Head of caudate nucleus (tissue), 42 donors: Measurements from ENCODE around the gene SH3RF2.

Source experiments
- DNase-seq, 42 donors: peaks; one replicate each; pipeline versions ENCODE4 v3.0.0 to v3.0.0-alpha.2; 2020 to 2021; ENCODE audit warnings: mixed read lengths in 7 of 42
- intact Hi-C: fragments of 100-400 bp; cut with DNase I; formaldehyde crosslinking; loops from one replicate; pipeline ENCODE4 v1.15.0; 2022

Gene SH3RF2

DNA sequence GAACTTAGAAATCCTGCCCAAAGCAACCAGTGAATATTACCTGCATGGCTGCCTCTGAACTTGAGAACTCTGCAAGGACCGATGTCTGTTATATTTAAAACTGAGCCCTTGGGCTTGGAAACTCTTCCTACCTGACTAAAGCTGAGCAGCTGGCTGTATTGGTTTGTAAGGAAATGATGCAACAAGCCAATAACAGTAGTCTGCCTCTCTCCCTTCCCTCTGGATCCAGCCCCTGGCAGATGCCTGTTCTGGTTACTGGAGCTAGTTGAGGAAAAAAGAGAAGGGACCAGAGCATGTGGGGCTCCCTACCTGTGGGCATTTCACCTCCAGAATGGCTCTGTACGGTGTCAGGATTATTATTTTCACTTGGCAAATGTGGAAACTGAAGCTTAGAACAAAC, 34.7 kb downstream of the SH3RF2 start:
- intact Hi-C loops, result no loop called here
- DNase-seq, result no peak

DNA sequence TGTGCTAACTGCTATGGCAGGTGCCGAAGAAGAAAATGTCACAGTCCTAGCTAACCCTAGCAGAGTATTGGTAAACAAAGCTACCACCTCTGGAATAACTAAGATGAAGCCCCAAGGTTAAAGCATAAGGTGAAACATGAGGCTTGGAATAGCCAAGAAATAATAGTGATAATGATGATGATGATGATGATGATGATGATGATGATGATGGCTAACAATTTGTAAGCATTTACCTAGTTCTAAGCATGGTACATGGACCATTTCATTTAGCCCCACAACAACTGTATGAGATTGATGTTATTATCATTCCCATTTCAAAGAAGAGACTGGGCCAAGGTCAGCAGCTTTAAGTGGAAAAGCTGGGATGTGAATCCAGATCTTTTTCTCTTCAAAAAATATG, 35.3 kb downstream of the SH3RF2 start:
- no peak for DNase-seq
- intact Hi-C loops, result no loop called here

DNA sequence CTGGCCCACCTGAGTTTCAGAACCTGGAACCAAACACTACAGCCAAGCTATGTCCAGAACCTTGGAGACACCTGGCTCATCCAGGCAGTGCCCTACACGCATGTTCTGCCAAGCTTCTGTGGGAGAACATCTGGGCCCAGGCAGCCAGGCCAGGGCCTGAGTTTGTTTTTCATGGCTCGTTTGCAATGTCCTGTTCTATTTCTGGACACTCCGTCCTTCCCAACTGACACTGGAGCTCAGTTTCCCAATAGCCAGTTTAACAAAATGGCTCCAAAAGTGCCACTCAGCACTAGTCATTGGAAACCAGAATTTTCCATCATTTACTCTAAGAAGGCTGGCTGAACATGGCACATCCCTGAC, 38.6 kb downstream of the SH3RF2 start:
- DNase-seq, result no peak
- intact Hi-C loops, result no loop called here

DNA sequence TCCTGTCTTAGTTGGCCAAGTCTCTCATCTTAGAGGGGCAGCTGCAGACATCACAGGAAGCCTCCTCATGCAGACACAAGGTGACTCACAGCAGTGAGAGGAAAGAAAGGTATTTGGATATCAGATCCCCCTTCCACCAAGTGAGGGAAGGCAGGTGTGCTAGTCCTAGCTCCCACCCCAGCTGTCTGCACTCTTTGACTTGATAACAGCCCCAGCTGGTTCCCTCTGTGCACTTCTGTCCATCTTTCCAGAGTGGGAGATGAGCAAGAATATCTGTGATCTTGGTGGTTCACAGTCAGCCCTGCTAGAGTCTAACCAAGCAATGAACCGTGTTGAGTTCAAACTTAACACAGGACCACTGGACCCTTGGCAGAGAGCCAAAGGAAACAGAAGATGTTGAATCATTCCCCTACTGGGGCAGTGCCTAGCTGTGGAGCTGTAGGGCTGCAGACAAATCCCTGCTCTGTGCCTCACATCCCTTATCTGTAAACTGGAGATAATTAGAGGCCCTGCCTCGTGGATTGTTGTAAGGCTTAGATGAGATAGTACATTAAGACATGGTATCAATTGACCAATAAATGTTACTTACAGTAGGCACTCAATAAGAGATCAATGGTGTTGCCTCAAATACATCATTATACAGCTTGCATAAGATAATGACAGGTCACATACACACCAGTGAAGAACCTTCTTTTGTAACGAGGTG, 39.1 kb downstream of the SH3RF2 start:
- intact Hi-C loops, result no loop called here
- no peak for DNase-seq

DNA sequence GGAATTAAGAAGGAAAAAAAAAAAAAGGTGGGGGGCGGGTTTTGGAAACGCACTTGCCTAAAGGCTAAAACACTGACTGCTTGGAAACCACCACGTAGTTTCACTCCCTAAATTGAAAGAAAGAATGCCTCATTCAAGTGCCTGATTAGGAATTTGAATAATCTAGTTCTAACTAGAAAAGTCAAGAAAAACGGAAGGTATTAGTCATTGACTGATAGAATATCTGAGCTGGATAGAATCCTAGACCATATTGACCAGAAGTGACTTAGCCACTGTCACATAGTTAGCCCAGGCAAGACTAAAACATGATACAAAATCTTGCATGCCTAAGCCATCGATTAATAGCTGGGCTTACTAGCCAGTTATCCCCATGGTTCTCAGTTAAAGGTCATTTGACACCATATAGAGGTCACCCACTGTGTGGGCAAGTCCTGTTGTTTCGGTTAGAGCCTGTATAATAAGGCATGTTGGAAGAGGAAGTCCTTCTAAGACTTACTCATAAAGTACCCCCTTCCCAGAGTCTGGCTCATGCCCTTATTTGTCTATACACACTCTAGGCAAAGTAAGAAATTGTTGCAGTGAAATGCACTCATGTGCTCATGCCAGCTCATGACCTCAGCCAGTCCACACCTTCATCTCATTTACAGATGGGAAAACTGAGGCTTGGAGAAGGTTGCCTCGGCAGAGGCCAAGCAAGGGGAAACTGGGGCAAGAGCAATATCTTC, 40.2 kb downstream of the SH3RF2 start:
- intact Hi-C loops, result no loop called here

DNA sequence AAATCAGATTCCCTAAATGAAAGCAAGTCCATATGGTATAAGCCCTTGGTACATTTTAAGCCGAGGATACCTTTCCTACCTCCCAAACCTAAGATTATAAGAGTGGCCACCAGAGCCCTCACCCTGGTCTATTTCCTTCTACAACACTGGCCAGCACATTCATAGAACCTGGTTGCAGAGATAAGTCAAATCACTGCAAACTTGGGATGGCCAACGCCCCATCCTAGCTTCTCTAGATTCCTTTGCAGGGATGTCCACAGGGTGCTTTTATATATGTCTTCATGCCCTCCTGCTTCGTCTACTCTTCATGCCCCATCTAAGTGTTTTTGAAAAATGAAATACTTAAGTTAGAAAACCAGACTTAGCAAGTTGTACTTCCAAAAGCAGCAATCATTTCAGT, 41.8 kb downstream of the SH3RF2 start:
- no peak for DNase-seq
- intact Hi-C loops, result no loop called here

More for the DNA sequence above, 40.2 kb downstream of the SH3RF2 start:
- no peak for DNase-seq

DNA sequence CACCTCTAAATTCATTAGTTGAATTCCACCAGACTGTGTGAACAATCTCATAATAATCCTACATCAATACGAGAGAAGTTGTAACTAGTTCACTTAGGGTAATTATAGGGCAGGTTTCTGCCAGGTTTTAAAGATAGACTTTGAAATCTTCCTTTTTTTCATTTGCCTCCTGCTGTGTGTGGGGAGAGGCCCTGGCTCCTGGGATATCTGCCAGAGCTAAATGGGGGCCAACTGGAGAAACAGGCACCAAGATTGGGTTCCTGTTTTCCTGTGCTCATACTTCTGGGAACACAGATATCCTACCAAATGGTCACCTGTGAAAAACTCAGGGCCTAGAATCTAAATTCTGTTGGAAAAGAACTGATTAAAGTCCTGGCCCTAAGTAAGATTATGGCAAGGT, 42.3 kb downstream of the SH3RF2 start:
- intact Hi-C loops, result no loop called here
- no peak for DNase-seq

DNA sequence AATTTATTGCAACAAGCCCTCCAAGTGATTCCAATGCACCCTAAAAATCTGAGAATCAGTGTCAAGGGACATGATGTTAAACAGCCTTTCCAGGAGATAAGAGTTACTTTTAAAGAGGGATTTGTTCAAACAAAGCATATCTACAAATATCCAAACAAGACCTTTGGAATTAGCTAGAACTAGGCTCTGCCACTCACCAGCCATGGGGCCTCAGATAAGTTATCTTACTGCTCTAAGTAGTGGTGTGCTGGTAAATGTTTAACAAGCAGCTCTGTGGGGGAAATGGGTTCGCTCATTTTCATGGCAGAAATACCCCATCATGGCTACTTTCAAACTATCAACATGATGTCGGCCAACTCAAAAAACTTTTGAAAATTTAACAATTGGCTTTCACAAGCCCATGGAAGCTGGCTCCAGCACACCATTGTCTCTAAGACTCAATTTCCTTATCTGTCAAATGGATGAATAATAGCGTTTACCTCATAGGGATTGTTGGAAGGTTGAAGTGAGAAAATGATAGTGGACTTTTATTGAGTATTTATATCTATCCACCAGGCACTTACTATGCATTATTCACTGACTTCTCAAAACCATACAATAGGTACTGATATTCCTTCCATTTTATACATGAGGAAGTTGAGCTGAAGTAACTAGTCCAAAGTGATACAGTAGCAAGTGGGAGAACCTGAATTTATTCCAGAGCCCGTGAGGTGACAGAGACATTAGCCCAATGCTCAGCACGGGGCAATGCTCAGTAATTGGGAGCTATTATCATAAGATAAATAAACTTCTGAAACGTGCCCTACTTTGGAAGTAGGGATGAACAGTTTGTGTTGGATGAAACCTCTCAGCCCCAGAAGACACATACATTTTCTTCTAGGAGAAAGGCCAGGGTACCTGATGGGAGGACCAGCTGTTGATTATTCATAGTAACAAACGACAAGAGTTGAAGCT, 43.2 kb downstream of the SH3RF2 start:
- no peak for DNase-seq
- intact Hi-C loops, result no loop called here

DNA sequence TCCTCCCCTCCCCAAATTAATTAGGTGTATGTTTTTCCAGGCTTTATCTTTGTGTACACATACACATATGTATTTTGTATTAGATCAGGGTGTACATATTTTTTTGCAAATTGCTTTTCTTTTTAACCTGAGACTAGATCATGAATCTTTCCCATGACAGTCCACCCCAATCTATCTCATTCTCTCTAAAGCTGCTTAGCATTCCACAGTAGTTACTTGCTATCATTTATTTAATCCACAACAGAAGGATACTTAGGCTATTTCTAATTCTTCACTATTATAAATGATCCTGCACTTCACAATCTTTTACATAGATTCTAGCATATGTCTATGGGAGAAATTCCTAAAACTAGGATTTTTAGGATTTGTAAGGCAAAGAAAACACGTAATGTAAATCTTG, 43.9 kb downstream of the SH3RF2 start:
- intact Hi-C loops, result no loop called here
- DNase-seq, result no peak

DNA sequence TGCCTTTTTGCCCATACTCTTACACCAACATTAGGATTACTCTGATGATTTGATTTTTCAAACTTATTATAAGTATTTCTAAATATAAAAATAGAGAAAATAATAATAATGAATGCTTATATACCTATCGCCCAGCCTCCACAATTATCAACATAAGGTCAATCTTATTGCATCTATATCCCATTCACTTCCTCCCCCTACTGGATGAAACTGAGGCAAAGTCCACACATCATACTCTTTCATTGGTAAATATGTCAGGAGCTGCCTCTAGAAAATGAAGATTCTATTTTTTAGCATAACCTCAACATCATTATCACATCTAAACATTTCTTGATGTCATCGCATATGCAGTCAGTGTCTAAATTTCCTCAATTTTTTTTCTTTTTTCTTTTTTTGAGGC, 44.3 kb downstream of the SH3RF2 start:
- intact Hi-C loops, result no loop called here
- no peak for DNase-seq

DNA sequence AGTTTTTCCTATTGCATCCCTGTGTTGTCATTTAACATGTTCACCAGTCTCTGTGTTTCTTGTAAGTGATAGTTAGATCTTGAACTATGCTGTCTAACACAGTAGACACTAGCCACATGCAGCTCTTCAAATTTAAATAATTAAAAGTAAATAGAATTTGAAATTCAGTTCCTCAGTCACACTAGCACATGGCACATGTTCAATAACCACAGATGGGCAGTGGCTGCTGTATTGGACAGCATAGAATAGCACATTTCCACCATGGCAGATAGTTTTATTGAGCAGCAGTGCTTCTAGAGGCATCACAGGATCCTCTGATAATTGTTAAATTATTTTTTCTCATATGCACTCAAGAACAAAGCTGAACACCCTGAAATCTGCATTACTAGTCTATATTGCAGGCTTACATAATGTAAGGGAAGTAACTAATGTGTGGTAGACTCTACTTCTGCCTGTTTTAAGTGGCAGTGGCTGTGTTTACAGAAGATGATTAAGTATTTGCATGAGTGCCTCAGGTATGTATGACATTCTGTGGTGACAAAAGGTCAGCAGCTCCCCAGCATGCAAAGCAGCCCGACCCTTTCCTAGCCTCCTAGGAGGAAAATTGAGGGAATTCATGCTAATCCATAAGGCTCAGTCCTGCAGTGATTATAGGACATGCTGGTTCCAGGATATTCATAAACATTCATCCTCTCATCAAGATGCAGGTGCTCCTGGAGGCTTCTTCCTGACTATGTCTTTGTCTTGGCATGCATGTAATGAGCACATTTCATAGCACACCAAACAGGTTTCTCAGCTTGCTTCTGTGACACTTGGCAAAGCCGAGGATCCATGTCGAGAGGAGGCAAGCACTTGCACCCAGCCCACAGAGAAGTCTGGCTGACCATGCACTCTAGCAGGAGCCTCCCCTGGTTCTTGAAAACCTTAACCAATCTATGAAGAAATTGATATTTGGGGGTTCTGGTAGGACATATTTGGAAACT, 45.5 kb downstream of the SH3RF2 start:
- intact Hi-C loops, result no loop called here
- no peak for DNase-seq

DNA sequence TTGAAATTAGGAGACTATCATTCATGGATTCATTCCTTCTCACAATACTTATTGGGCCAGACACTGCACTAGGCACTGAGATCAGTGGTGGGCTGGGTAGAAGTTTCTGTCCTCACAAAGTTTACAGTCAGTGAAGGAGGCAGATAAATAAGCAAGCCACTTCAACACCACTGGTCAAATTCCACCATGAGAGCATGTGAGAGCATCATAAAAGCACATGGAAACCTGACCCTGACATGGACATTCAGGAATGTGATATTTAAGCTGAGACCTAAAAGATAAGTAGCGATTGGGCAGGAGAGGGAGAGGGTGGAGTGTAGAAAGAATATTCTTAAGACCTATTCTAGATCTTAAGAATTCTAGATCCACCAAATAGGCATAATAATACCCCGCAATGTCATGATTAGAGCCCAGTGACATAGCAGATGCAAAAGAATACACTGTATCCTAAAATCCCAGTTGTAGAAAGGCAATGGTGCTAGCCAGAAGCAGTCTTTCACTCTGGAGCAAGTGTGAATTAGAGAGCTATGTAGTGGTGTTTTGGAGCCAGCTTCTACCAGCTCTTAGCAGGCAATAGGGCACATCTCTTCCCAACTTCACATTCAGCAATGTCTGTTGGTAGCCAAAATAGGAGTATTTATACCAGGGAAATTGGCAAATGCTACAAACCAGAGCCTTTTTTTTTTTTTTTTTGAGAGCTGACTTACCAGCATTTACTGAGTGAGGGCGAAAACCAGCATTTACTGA, 46.4 kb downstream of the SH3RF2 start:
- intact Hi-C loops, result no loop called here

DNA sequence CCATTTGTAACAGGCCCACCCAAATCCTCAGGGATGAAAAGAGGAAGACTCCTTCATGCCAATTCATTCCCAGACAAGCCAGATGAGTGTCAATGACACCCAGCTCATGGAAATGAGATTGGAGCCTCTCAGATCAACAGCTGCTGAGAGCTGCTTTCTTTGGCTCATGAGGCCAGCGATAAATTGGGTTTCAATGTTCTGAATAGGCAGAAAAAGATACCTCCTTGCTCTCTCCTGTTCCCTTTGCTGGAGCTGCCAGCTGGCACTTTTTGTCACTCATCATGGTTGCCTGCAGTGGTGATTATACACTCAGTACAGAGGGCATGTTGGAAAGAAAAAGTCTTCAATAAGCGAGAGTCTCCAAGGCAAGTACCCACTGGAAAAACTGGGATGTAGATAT, 47.1 kb downstream of the SH3RF2 start:
- peak in 1 of 42 donors; percentile 6 for DNase-seq

More for the DNA sequence above, 46.4 kb downstream of the SH3RF2 start:
- no peak for DNase-seq

DNA sequence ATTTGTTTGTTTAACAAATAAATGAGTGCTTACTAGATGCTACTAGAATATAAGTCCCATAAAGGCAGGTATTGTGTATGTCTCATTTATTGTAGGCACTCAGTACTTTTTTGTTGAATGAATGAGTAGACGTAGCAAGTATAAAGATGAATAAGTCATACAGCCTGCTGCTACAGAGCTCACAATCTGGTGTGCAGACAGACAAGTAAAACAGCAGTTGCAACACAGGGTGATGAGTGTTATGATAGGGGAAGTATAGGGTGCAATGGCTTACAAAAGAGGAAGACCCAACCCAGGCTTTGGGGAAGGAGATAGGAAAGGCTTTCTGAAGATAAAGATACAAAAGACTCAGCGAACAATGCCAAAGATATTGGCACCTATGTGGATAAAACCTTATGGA, 47.7 kb downstream of the SH3RF2 start:
- DNase-seq, result peak in 2 of 42 donors; percentile 10 to 23
- intact Hi-C loops, result no loop called here

More for the DNA sequence above, 47.1 kb downstream of the SH3RF2 start:
- intact Hi-C loops, result no loop called here

DNA sequence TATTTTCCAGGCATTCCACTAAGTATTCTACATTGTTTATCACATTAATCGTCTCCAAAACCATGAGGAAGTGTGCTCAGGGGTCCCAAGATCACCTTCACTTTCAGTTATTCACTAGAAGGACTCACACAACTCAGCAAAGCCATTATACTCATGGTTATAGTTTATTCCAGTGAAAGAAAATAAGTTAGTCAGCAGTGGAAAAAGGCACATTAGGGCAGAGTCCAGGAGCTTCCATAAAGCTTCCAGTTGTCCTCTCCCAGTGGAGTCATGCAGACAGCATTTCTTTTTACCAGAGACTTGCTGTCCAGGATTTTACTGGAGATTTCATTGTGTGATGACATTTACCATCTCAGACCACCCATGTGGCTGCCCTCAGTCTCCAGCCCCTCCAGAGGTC, 51.5 kb downstream of the SH3RF2 start:
- intact Hi-C loops, result no loop called here
- no peak for DNase-seq

DNA sequence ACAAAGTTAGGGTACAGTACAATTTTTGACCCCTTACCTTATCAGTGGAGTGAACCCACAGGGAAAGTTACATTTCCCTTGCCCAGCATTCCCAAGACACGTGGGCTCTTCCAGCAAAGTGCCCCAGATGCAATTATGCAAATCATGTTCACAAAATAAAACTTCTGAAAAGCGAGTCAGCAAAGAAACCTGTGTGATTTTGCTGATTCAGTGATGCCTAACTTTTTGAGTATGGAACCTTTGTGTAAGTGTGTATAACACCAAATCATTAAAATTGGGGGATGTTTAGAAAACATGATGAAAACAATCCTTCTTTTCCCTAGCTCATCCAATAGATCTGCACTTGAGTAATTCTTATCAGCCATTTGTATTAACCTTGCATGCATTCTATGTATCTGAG, 52.6 kb downstream of the SH3RF2 start:
- intact Hi-C loops, result no loop called here
- DNase-seq, result no peak

DNA sequence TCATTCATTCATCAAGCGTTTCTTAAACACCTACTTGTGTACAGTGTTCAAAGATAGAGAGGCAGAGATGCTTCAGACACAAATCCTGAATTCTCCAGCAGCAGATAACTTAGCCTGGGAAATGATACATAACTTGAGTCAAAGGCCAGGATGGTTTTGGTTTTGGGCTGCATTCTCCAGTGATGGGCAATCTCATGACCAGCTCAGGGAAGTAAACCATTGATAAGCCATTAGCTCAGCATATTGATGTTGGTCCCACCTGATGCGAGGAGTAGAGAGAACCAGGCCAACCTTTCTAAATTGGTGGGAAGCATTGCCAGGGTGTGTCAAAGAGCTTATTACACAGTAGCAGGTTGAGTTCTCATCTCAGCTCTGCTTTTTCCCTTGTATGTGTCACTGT, 53.0 kb downstream of the SH3RF2 start:
- DNase-seq, result no peak

DNA sequence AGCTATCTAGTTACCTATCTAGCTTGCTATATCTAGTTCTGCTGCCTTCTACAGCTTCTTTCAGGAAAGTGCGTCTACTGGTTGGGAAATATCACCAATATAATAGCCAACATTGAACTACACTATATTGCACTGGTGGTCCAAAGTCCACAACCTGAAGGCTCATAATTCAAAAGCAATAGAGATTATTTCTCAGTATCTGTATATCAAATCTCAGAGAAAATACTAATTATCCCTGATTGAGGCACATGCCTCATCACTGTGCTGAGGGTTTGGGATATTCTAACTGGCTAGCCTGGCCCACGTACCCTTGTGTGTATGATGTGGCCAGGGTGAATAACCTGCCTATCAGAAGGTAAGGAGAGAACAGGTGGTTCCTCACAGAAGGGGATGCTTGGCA, 53.8 kb downstream of the SH3RF2 start:
- no peak for DNase-seq
- intact Hi-C loops, result no loop called here

More for the DNA sequence above, 53.0 kb downstream of the SH3RF2 start:
- intact Hi-C loops, result no loop called here
